HG03135 (cell line): ENCODE data around the gene ACTL8.

Experiments used
- ATAC-seq: cut with Tn5 transposase; IDR thresholded peaks from one replicate; pipeline ENCODE4 v1.9.1; 2021; ENCODE audit warnings: mild to moderate bottlenecking, moderate library complexity; ENCODE audit not compliant: unreplicated experiment

The ACTL8 gene

DNA sequence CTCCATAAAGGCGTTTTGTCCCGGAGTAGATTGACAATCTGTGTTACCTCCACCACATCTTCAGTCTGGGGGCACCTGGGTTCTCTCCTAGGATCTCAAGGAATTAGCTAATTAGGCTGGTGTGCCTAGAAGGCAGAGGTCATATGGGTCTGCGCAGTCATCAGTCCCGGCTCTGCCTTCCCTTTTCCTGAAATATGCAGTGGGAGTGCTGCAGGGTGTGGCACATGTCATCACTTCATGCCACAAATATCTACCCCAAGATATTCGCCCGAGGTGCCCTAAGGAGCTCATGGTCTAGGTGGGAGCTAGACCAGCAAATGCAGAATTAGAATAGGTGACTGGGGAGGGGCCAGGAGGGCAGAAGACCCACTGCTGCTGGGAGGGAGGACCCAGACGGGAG lies 42.9 kb downstream of the ACTL8 start:
- no peak for ATAC-seq

- no peak for ATAC-seq
These were observed 43.8 kb downstream of the ACTL8 start for GRCh38 chr1:17798799-17799382.

GRCh38 chr1:17799642-17800041 lies 44.5 kb downstream of the ACTL8 start:
- no peak for ATAC-seq

DNA sequence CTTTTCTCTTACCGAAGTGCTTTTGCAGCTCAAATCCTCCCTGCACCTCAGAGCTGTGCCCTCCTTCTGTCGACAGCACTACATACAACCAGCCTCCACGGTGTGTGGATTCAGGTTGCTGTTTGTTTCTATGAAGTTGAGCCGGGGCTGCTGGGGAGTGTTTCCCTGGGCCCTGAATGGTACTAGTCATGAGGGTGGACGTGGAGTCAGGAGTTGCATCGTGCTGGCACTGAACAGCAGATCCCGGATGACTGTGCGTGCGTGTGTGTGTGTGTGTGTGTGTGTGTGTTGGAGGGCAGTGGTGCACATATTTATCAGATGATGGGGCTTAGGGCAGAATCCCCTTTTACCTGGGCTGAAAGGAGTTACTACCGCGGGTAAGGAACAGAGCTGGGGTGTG lies 47.0 kb downstream of the ACTL8 start:
- ATAC-seq: no peak

- ATAC-seq: no peak
These were observed 47.8 kb downstream of the ACTL8 start for GRCh38 chr1:17802945-17803344.

- ATAC-seq: no peak
These were observed 50.9 kb downstream of the ACTL8 start for GRCh38 chr1:17805869-17806684.

DNA sequence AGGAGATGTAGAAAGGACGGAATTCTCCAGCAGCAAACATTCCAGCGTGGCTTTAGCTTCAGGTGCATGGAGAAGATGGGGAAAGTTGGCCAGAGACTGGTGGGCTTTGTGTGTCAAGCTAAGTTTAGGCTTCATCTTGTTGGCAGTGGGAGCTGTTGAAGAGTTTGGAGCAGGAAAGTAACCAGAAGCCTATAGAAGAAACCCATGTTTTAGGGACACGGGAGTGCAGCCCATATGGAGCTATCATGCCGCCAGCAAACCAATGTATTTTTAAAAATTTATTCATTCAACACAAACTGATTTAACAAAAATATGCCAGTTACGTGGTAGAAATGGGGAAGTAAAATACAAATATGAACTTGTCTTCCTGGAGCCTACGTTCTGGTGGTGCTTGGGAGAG lies 53.7 kb downstream of the ACTL8 start:
- ATAC-seq: no peak

DNA sequence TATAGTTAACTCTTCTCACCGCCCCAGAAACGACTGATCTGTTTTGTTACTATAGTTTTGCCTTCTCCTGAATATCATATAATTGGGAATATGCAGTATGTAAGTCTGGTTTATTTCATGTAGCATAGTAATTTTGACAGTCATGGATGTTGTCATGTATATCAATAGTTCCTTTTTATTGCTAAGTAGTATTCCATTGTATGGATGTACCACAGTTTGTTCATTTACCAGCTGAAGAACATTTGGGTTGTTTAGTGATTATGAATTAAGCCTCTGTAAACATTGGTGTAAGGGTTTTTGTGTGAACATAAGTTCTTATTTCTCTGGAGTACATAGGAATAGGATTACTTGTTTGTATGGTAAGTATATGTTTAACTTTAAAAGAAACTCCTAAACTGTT lies 55.5 kb downstream of the ACTL8 start:
- ATAC-seq: no peak

DNA sequence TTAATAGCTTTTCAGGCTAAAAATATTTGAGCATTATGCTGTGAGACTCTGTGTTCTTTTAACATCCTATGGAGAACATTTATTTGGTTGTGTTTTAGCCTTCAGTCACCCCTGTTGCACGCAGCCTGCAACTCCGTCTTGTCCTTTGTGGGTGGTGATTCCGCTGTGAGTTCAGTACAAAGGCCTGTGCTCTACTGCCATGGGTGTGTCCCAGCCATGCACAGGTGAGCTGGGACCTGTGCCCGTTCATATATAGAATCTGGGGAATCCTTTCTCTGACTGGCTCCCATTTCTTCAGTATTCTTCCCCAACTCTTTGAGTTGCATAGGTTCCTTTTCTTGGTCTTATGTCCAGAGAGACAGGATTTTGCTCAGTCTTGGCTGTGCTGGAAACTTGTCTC lies 61.4 kb downstream of the ACTL8 start:
- ATAC-seq: no peak

DNA sequence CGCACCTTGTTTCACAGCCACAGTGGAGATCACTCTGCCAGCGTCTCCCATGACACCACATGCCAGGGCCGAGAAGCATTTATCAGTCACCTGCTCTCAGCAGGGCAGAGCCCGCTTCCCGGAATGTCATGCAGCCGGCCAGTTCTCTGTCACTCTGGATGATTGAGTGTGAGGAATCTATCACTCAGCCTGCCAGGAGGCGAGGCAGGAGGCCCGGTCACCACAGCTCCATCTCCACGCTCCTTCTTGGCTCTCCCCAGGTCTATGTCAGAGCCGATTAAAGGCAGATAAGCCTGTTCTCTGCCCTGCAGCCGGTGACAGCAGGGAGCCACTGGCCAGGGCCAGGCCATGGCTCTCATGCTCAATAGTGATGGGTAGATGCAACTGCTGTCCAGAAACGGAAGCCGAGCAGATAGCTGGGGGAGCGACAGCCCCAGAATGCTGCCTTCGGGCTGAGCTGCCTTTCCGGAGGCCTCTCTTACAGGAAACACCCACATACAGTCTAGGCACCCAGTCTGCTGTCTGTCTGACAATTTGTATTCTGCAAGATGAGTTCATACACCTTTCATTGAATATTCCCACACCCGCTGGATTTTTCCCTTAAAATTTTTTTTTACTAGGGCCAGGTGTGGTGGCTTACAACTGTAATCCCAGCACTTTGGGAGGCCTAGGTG lies 64.1 kb downstream of the ACTL8 start:
- ATAC-seq: no peak

GRCh38 chr1:17820198-17820597 lies 65.1 kb downstream of the ACTL8 start:
- ATAC-seq: no peak

GRCh38 chr1:17822741-17823426 lies 67.8 kb downstream of the ACTL8 start:
- no peak for ATAC-seq

GRCh38 chr1:17825273-17826164 lies 70.4 kb downstream of the ACTL8 start:
- no peak for ATAC-seq

GRCh38 chr1:17826165-17826488 lies 71.0 kb downstream of the ACTL8 start:
- no peak for ATAC-seq

GRCh38 chr1:17828991-17829390 lies 73.9 kb downstream of the ACTL8 start:
- no peak for ATAC-seq

DNA sequence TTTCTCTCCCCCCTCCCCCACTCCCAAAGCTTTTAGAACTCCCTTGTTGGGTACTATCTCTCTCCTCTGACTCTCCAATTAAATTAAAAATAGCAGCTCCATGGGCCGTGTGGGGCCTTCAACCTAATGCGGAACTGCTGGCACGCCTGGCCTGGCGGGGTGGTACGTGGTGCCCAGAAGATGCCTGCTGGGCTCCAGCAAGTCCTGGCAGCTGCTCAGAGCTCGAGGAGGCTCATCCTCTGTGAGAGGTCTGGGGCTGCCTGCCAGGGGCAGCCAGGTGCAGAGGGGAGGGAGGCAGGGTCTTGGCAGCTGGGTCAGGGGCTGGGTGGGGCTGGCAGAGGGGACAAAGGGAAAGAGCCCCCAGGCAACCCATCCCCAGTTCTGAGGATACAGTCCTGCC lies 74.4 kb downstream of the ACTL8 start:
- ATAC-seq: no peak

GRCh38 chr1:17831597-17831996 lies 76.5 kb downstream of the ACTL8 start:
- no peak for ATAC-seq

DNA sequence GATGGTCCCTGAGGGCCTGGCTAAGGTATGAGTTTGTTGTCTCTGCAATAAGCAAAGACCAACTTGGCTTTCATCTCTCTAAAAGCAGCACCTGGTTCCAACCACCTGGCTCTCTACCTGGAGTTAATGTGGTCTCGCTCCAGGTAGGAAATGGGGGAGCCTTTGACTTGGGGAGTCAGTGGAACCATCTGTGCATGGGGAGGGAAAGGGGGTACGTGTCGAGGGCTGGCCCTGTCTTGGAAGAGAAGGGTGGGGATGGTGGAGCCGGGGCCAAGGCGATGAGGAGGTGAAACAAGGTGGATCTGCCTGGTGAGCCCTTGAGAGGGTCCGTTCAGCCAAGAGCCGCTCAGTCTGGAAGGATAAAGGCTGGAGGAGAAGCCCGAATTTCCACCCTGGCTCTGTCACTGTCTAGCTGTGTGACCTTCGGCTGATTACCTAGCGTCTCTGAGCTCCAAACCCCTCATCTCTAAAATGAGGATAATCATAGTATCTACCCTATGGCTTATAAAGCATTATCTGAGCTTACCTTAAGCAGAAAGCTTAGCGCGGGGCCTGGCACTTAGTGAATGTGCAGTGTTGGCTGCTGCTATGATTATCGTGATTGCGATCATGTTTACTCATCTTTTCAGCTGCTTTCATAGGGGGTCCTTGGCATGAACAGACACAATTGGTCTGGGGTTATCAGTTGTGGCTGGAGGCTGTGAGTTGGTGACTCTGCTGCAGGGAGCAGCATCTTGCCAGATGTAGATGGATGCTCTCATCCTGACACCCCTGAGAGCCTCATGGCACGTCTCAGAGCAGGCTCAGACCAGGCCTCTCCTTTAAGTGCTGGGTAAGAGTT lies 78.7 kb downstream of the ACTL8 start:
- ATAC-seq: no peak

DNA sequence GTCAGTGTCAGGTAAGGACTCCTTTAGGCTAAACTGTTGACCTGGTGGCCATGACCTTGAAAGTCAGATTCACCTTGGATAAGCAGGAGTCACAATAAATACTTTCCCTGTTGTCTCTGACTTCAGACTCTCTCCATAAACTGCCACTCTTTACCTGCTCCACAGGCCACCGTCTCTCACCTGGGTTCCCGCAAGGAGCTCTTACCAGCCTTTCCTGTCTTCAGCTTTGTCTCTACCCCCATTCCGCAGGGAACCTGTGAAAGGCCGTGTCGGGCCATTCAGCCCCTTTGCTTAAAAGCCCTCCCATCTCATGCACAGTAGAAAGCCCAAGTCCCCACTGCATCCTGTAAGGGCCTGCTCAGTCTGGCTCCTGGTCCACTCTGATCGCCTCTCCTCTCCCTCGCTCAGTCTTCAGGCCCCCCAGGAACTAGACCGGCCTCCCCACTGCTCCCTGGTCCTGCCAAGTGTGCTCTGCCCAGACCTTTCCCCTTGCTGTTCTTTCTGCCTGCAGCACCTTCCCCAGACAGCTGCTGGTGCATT lies 79.5 kb downstream of the ACTL8 start:
- no peak for ATAC-seq
